Hepatic stellate cell (primary cell): ENCODE data around the gene TBXAS1.

Experiments used
- DNase-seq: peaks from one replicate; pipeline ENCODE4 v3.0.0; 2011; ENCODE audit warnings: low spot score

The TBXAS1 gene

GRCh38 chr7:140022582-140023211 lies 193.6 kb downstream of the TBXAS1 start:
- DNase-seq, result peak; percentile 52

GRCh38 chr7:140023728-140024127 lies 194.7 kb downstream of the TBXAS1 start:
- no peak for DNase-seq

- no peak for DNase-seq
Observed at GRCh38 chr7:140024585-140024984, 195.5 kb downstream of the TBXAS1 start.

- DNase-seq, result no peak
Observed at GRCh38 chr7:140025241-140025640, 196.2 kb downstream of the TBXAS1 start.

GRCh38 chr7:140025814-140026433 lies 196.9 kb downstream of the TBXAS1 start:
- no peak for DNase-seq

- DNase-seq, result no peak
Observed at GRCh38 chr7:140026935-140027334, 197.9 kb downstream of the TBXAS1 start.

- DNase-seq, result no peak
Observed at GRCh38 chr7:140027858-140028257, 198.8 kb downstream of the TBXAS1 start.

- DNase-seq, result no peak
Observed at GRCh38 chr7:140028311-140028710, 199.2 kb downstream of the TBXAS1 start.

GRCh38 chr7:140029072-140029471 lies 200.0 kb downstream of the TBXAS1 start:
- no peak for DNase-seq

GRCh38 chr7:140031364-140031763 lies 202.3 kb downstream of the TBXAS1 start:
- DNase-seq, result no peak

- DNase-seq, result no peak
Observed at GRCh38 chr7:140033036-140033435, 204.0 kb downstream of the TBXAS1 start.

- no peak for DNase-seq
Observed at GRCh38 chr7:140033779-140034363, 204.8 kb downstream of the TBXAS1 start.

- DNase-seq, result no peak
Observed at GRCh38 chr7:140034421-140034820, 205.4 kb downstream of the TBXAS1 start.

GRCh38 chr7:140035400-140036223 lies 206.5 kb downstream of the TBXAS1 start:
- peak; percentile 66 for DNase-seq

GRCh38 chr7:140036224-140036962 lies 207.3 kb downstream of the TBXAS1 start:
- DNase-seq, result no peak

- no peak for DNase-seq
Observed at GRCh38 chr7:140039066-140039465, 210.0 kb downstream of the TBXAS1 start.

- no peak for DNase-seq
Observed at GRCh38 chr7:140039896-140040295, 210.8 kb downstream of the TBXAS1 start.

- DNase-seq, result no peak
Observed at GRCh38 chr7:140041659-140042385, 212.8 kb downstream of the TBXAS1 start.

- no peak for DNase-seq
Observed at GRCh38 chr7:140042386-140042670, 213.3 kb downstream of the TBXAS1 start.

- no peak for DNase-seq
Observed at GRCh38 chr7:140044251-140044650, 215.2 kb downstream of the TBXAS1 start.

GRCh38 chr7:140045697-140046096 lies 216.6 kb downstream of the TBXAS1 start:
- no peak for DNase-seq

- DNase-seq, result no peak
Observed at GRCh38 chr7:140047197-140047596, 218.1 kb downstream of the TBXAS1 start.
